Panc1 (cell line): ENCODE data around the gene IL1F10.

Experiments
- CTCF ChIP-seq: fragments of 450-650 bp; IDR thresholded peaks from 2 replicates; pipeline ENCODE4 v1.5.1; 2017; ENCODE audit warnings: mild to moderate bottlenecking
- POLR2AphosphoS5 ChIP-seq: IDR thresholded peaks from 2 replicates; pipeline ENCODE4 v1.6.1; 2012; ENCODE audit warnings: mild to moderate bottlenecking, low read depth, low read length, moderate library complexity

GRCh38 chr2:113070606-113070975, 2.8 kb downstream of the IL1F10 start:
- TF ChIP-seq POLR2AphosphoS5 (no peak), CTCF (no peak)
